GM13977 (cell line): Measurements from ENCODE around the gene BTBD9.

ENCODE experiments used
- DNase-seq: peaks from one replicate; pipeline ENCODE4 v3.0.0; 2012; ENCODE audit warnings: low spot score
- CTCF ChIP-seq: IDR thresholded peaks from 2 replicates; pipeline ENCODE4 v1.5.1; 2012; ENCODE audit warnings: mild to moderate bottlenecking, control low read depth; ENCODE audit not compliant: insufficient read depth; ENCODE audit errors: extremely low read depth, missing control alignments
- in situ Hi-C: fragments of 300-500 bp; cut with MboI; formaldehyde crosslinking; loops from one replicate; pipeline ENCODE4 v1.12.0; 2022; ENCODE audit warnings: low sequenced_read_pairs, low pct_unique_long_range_greater_than_20kb, mixed read lengths, inconsistent platforms; ENCODE audit not compliant: unreplicated experiment

BTBD9 gene

GRCh38 chr6:38336922-38337321, 302.8 kb downstream of the BTBD9 start:
- DNase-seq, result no peak
- in situ Hi-C loops, result no loop called here
- no peak for TF ChIP-seq CTCF

GRCh38 chr6:38326837-38327236, 312.9 kb downstream of the BTBD9 start:
- in situ Hi-C loops, result no loop called here
- no peak for DNase-seq
- TF ChIP-seq CTCF, result no peak

GRCh38 chr6:38323216-38323615, 316.5 kb downstream of the BTBD9 start:
- in situ Hi-C loops, result no loop called here

GRCh38 chr6:38322138-38322537, 317.6 kb downstream of the BTBD9 start:
- in situ Hi-C loops, result no loop called here
- no peak for TF ChIP-seq CTCF
- DNase-seq, result no peak

More at GRCh38 chr6:38323216-38323615, 316.5 kb downstream of the BTBD9 start:
- no peak for DNase-seq
- TF ChIP-seq CTCF, result no peak

GRCh38 chr6:38320843-38321242, 318.9 kb downstream of the BTBD9 start:
- no peak for TF ChIP-seq CTCF
- peak; percentile 65 for DNase-seq
- in situ Hi-C loops, result no loop called here

- TF ChIP-seq CTCF, result no peak
- DNase-seq, result no peak
- in situ Hi-C loops, result no loop called here
Measured at GRCh38 chr6:38320358-38320757, 319.4 kb downstream of the BTBD9 start.
